Karpas-422 (cell line): ENCODE measurements around the gene ZNF746. TPM values are rescaled to one million over a fixed set of nuclear protein-coding genes. Genes with fewer than 3 reads are reported as not detected.

Experiments
- DNase-seq: peaks from one replicate; pipeline ENCODE4 v3.0.0-alpha.2; 2015
- H2AFZ ChIP-seq: fragments of 200-600 bp; sonication (generic); 2 replicates; pipeline ENCODE4 v1.6.1; 2014; ENCODE audit warnings: antibody characterized with exemption, low read length, mixed read lengths
- H3K27ac ChIP-seq: fragments of 200-600 bp; sonication (generic); 2 replicates; pipeline ENCODE4 v1.5.1; 2014; ENCODE audit warnings: mild to moderate bottlenecking, low read length, moderate library complexity
- H3K27me3 ChIP-seq: fragments of 200-600 bp; sonication (generic); 2 replicates; pipeline ENCODE4 v1.6.1; 2014; ENCODE audit warnings: low read length, mixed read lengths
- H3K36me3 ChIP-seq: fragments of 200-600 bp; sonication (generic); 2 replicates; pipeline ENCODE4 v1.6.1; 2014; ENCODE audit warnings: low read length, mixed read lengths; ENCODE audit not compliant: insufficient read depth
- H3K4me1 ChIP-seq: fragments of 200-600 bp; sonication (generic); 2 replicates; pipeline ENCODE4 v1.6.1; 2014; ENCODE audit warnings: mild to moderate bottlenecking, low read length, mixed read lengths
- H3K4me2 ChIP-seq: fragments of 200-600 bp; sonication (generic); 2 replicates; pipeline ENCODE4 v1.6.1; 2014; ENCODE audit warnings: low read length, low read depth, mild to moderate bottlenecking; ENCODE audit not compliant: poor library complexity, severe bottlenecking
- H3K4me3 ChIP-seq: fragments of 200-600 bp; sonication (generic); 2 replicates; pipeline ENCODE4 v1.5.1; 2014; ENCODE audit warnings: mild to moderate bottlenecking, antibody characterized with exemption, low read length, mixed read lengths
- H3K79me2 ChIP-seq: fragments of 200-600 bp; sonication (generic); 2 replicates; pipeline ENCODE4 v1.6.1; 2014; ENCODE audit warnings: mild to moderate bottlenecking, low read length, mixed read lengths
- H3K9ac ChIP-seq: fragments of 200-600 bp; sonication (generic); 2 replicates; pipeline ENCODE4 v1.6.0; 2014; ENCODE audit warnings: low read length
- H3K9me2 ChIP-seq: fragments of 200-600 bp; sonication (generic), shearing (Covaris generic); replicated peaks from 2 replicates; pipeline ENCODE4 v1.6.0; 2014; ENCODE audit warnings: mild to moderate bottlenecking, low read length, moderate library complexity; ENCODE audit not compliant: insufficient read depth
- H3K9me3 ChIP-seq: fragments of 300-700, 200-600 bp; sonication (generic); 2 replicates; pipeline ENCODE4 v1.6.1; 2014; ENCODE audit warnings: low read length, mixed read lengths
- H4K20me1 ChIP-seq: fragments of 200-600 bp; sonication (generic); 2 replicates; pipeline ENCODE4 v1.6.1; 2014; ENCODE audit warnings: mild to moderate bottlenecking, antibody characterized with exemption, low read length, low read depth; ENCODE audit not compliant: insufficient read depth
- total RNA-seq: library from RNA; depleted of rRNA; stranded (reverse); fragments of >200 nt; shearing (Covaris generic); gene quantifications from 2 replicates; pipeline ENCODE4 v1.2.3, GENCODE V29; 2014; ENCODE audit warnings: low replicate concordance

ZNF746 gene
- total RNA-seq, 1 experiment from 2014 or later, result 12.0 TPM

DNA sequence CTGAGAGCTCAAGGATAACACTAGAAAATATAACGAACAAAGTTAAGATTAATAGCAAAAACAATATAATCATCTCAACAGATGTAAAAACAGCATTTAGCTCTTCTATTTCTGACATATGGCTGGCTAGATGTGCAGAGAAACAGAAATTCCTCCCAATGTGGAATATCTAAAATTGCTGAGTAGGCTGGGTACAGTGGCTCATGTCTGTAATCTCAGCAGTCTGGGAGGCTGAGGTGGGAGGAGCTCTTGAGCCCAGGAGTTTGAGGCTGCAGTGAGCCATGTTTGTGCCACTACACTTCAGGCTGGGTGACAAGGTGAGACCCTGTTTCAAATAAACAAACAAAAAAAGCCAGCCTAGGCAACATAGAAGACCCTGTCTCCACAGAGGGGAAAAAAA lies 18.0 kb downstream of the ZNF746 start:
- Histone ChIP-seq H3K9me3 (peaks cover 9% of the 10 kb centered on the region; the same call in 1 of the 2 replicates), H3K27me3 (no peaks in the 10 kb centered on the region), H3K9ac (no peak overlapping the region), H3K79me2 (peaks cover 34% of the 10 kb centered on the region), H3K27ac (no peak overlapping the region), H3K4me1 (no peaks in the 10 kb centered on the region), H2AFZ (no peak overlapping the region), H3K4me2 (no peak overlapping the region), H3K36me3 (peaks cover 65% of the 10 kb centered on the region), H3K9me2 (no peaks in the 10 kb centered on the region), H4K20me1 (no peaks in the 10 kb centered on the region), H3K4me3 (no peak overlapping the region)
- no peak for DNase-seq

DNA sequence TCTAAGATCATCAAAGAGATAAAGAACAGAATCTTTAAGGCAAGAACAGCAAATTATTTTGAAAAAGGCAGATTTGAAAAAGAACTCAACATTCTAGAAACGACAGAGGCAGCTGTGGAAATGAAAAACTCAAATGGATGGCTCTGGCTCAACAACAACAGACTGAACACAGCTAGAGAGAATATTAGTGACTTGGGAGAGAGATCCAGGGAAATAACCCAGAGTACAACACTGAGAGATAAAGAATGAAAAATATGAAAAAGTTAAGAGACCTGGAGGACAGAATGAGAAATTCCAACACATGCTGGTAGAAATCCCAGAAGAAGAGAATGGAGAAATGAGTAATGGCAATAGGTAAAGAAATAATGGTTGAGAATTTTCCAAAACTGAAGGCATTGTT lies 18.9 kb downstream of the ZNF746 start:
- H3K36me3 ChIP-seq, result peaks cover 61% of the 10 kb centered on the region
- H3K4me2 ChIP-seq, result no peak overlapping the region
- H3K9me2 ChIP-seq, result no peaks in the 10 kb centered on the region
- DNase-seq, result no peak
- H4K20me1 ChIP-seq, result no peaks in the 10 kb centered on the region
- no peak overlapping the region for H2AFZ ChIP-seq
- no peak overlapping the region for H3K4me3 ChIP-seq
- H3K4me1 ChIP-seq, result no peaks in the 10 kb centered on the region
- peaks cover 28% of the 10 kb centered on the region for H3K79me2 ChIP-seq
- H3K27me3 ChIP-seq, result no peaks in the 10 kb centered on the region
- H3K9ac ChIP-seq, result no peak overlapping the region
- H3K27ac ChIP-seq, result no peak overlapping the region
- peaks cover 9% of the 10 kb centered on the region; the same call in 1 of the 2 replicates for H3K9me3 ChIP-seq

DNA sequence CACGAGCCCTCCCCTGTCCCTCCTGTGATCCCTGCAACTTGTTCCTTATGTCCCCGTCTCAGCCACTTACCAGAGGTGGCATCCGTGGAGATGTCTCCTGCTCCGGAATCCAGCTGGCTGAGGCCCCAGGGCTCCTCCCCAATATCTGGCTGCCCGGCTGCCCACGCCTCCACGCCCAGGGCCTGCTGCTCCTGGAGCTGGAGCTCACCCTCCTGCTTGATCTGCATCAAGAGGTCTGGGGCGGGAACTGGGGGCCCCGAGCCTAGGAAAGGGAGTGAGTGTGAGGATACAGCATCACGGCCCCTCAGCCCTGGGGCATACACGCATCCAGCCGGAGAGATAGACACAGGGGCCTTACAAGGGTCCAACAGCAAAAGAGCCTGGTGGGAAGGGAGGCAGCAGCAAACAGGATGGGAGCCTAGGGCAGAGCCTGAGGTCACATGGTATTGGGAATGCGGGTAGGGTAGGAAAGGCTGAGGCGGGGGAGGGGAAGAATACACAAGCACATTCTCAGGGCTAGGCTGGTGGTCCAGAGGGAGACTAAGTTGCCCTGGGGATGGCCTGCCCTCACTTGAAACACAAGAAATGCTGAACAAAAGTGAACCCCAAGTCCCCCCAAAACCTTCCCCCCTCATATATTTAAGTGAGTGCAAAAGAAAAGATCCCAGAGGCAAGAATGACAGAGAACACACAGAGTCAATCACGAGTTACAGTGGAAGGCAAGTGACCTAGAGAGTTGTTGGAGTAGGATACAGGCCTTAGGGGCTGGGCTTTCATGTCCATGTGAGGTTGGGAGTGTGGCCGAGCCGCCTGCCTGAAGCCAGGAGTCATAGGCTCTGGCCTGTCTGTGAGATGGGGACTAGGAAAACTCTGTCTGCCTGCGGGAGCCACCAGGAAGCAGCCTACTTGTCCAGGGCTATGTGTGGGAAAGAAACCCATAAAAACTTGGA lies 19.8 kb downstream of the ZNF746 start:
- H3K27ac ChIP-seq, result no peak overlapping the region
- no peaks in the 10 kb centered on the region for H3K9me2 ChIP-seq
- H3K9me3 ChIP-seq, result peaks cover 9% of the 10 kb centered on the region; the same call in 1 of the 2 replicates
- H3K9ac ChIP-seq, result no peak overlapping the region
- peaks cover 65% of the 10 kb centered on the region for H3K36me3 ChIP-seq
- no peak overlapping the region for H3K4me2 ChIP-seq
- no peaks in the 10 kb centered on the region for H3K27me3 ChIP-seq
- no peaks in the 10 kb centered on the region for H3K4me1 ChIP-seq
- no peak overlapping the region for H3K4me3 ChIP-seq
- no peak overlapping the region for H2AFZ ChIP-seq
- no peak for DNase-seq
- H4K20me1 ChIP-seq, result no peaks in the 10 kb centered on the region
- H3K79me2 ChIP-seq, result peaks cover 25% of the 10 kb centered on the region

DNA sequence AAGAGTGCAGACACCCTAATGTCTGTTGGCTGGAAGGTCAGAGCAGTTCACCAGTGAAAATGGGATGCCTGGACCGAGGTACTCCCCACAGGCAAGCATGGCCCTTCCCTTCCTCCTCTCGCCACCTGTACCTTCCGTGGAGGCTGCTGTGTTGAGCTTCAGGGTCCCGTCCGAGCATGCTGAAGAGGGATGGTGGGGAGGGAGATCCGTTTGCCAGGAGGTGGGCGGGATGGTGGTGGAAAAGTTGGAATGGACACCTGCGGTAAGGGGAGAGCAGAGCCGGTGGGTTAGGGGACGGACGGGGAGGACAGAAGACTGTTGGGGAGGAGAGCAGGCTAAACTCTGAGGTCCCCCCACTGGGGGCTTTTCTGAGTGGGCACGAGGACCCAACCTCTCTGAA lies 20.8 kb downstream of the ZNF746 start:
- no peak overlapping the region for H3K9ac ChIP-seq
- H3K79me2 ChIP-seq, result peaks cover 19% of the 10 kb centered on the region
- no peak overlapping the region for H3K27ac ChIP-seq
- no peaks in the 10 kb centered on the region for H3K4me1 ChIP-seq
- H4K20me1 ChIP-seq, result no peaks in the 10 kb centered on the region
- no peaks in the 10 kb centered on the region for H3K9me2 ChIP-seq
- H3K27me3 ChIP-seq, result no peaks in the 10 kb centered on the region
- peaks cover 59% of the 10 kb centered on the region for H3K36me3 ChIP-seq
- no peak overlapping the region for H2AFZ ChIP-seq
- DNase-seq, result no peak
- no peak overlapping the region for H3K4me3 ChIP-seq
- H3K4me2 ChIP-seq, result no peak overlapping the region
- peaks cover 9% of the 10 kb centered on the region; the same call in 1 of the 2 replicates for H3K9me3 ChIP-seq

DNA sequence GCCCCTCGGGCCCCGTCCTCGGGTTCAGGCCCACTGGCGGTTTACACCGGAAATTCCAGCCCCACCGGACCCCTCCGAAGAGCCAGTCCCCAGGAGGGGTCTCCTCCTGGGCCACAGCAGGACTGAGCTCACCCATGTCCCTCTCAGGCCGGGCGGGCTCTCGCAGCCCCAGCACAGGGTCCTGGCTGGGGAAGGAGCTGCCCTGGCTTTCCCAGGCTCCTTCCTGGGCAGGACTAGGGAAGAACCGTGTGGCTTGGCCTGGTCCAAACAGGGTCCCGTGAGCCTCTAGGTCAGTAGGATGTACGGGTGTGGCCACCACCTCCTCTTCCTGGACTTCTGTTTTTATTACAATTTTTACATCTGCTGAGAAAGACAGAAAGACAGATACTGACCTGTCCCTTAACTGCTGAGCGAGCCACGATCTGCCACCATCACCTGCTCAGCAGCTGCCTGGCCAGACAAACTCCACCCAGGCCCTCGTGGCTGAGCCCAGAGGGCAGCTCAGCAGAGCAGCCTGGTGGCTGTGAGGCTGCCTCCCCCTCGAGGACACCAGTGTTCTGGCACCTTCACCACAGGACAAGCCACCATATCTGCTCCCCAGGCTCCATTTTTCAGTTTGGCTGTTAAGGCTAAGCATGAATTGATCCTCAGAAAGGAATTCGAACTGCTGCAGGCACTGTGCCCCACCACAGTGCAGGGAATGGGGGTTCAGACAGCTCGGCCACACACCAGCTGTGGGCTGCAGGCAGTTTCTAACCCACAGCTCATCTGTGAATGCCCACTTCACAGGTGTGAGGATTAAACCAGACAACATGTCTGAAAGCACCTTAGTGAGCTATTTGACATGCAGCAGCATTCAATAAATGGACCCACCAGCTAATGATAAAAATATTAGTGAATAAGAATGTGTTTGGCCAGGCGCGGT lies 22.2 kb downstream of the ZNF746 start:
- Histone ChIP-seq H3K27me3 (no peaks in the 10 kb centered on the region), H3K4me3 (no peak overlapping the region), H3K36me3 (peaks cover 45% of the 10 kb centered on the region), H2AFZ (no peak overlapping the region), H3K4me2 (no peak overlapping the region), H3K79me2 (peaks cover 15% of the 10 kb centered on the region), H3K9ac (no peak overlapping the region), H3K9me3 (peaks cover 9% of the 10 kb centered on the region; the same call in 1 of the 2 replicates), H3K9me2 (no peaks in the 10 kb centered on the region), H3K4me1 (no peaks in the 10 kb centered on the region), H3K27ac (no peak overlapping the region), H4K20me1 (no peaks in the 10 kb centered on the region)
- DNase-seq, result no peak

DNA sequence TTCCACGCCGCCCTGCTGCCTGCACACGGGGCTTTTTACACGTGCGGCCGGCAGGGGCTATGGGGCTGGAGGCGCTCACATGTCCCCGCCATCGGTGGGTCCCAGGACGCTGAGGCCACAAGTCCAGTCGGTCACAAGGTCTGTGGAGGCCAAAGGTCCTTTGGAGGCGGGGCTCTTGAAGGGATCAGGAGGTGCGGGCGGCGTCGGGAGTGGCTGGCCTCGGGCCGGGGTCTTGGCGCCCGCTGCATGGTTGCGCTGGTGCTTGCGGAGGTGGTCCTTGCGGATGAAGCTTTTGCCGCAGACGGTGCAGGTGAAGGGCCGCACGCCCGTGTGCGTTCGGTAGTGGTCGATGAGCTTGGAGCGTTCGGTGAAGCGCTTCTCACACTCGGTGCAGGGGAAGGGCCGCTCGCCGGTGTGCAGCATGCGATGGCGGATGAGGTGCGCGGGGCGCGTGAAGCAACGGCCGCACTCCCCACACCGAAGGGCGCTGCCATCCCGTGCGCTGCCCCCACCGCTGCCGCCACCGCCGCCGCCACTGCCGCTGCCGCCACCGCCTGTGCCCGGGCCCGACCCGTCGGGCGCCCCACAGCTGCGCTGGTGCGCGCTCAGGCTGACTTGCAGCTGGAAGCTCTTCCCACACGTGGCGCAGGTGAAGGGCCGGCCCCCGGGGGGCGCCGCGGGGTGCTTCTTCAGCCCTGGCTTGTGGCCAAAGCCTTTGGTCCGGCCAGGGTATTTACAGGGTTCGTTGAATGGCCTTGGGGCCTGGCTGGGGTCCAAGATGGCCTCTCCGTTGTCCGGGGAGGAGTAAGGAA lies 23.1 kb downstream of the ZNF746 start:
- H3K27ac ChIP-seq, result no peak overlapping the region
- H3K9me3 ChIP-seq, result peaks cover 5% of the 10 kb centered on the region; the same call in 1 of the 2 replicates
- no peak overlapping the region for H3K4me3 ChIP-seq
- H3K9me2 ChIP-seq, result no peaks in the 10 kb centered on the region
- DNase-seq, result no peak
- H2AFZ ChIP-seq, result no peak overlapping the region
- H3K36me3 ChIP-seq, result peaks cover 37% of the 10 kb centered on the region
- H4K20me1 ChIP-seq, result no peaks in the 10 kb centered on the region
- no peak overlapping the region for H3K9ac ChIP-seq
- H3K4me2 ChIP-seq, result no peak overlapping the region
- H3K27me3 ChIP-seq, result no peaks in the 10 kb centered on the region
- H3K4me1 ChIP-seq, result no peaks in the 10 kb centered on the region
- H3K79me2 ChIP-seq, result peaks cover 10% of the 10 kb centered on the region

DNA sequence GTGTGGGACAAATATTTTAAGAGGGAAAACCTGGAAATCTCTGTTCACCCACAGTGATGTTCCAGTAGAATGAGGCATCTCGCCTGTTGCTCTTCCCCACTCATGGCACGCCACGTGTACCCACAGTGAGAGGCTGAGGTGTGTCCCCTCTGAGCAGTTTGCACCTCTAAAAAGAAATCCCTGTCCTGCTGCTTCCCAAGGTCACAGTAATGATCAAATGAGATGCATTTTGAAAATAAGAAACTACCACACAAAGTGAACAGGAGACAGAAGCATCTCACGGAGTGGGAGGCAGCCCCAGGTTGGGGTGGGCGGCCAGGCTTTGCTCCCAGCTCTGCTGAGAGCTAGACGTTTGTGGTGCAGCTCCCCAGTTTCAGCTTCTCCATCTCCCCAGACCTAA lies 24.4 kb downstream of the ZNF746 start:
- Histone ChIP-seq H4K20me1 (no peaks in the 10 kb centered on the region), H3K27me3 (no peaks in the 10 kb centered on the region), H3K4me1 (no peaks in the 10 kb centered on the region), H3K4me3 (no peak overlapping the region), H3K79me2 (no peaks in the 10 kb centered on the region), H3K36me3 (peaks cover 26% of the 10 kb centered on the region; the same call in 1 of the 2 replicates), H3K27ac (no peak overlapping the region), H3K9me3 (no peaks in the 10 kb centered on the region), H2AFZ (no peak overlapping the region), H3K9ac (no peak overlapping the region), H3K9me2 (no peaks in the 10 kb centered on the region), H3K4me2 (no peak overlapping the region)
- DNase-seq, result no peak
